OCI-LY7 (cell line): ENCODE results near the gene NEMP1. TPM values are rescaled to one million over a fixed set of nuclear protein-coding genes. Genes with fewer than 3 reads are reported as not detected.

Source experiments
- BruUV-seq: library from RNA; stranded (reverse); fragments of 400-500 nt; replicated peaks from 2 replicates; lab custom pipeline; 2021; lab: Mats Ljungman, UMichigan
- CTCF ChIA-PET: fragments of 300-600 bp; sonication (Branson Sonifier 250); formaldehyde crosslinking; loops from one replicate; lab custom pipeline; 2022; ENCODE audit warnings: antibody characterized with exemption; ENCODE audit not compliant: unreplicated experiment; lab: Charles Lee
- POLR2A ChIA-PET: fragments of 300-600 bp; sonication (Branson Sonifier 250); formaldehyde crosslinking; loops from one replicate; lab custom pipeline; 2022; ENCODE audit warnings: antibody characterized with exemption; lab: Charles Lee
- DNase-seq: peaks from one replicate; pipeline ENCODE4 v3.0.0-alpha.2; 2015; ENCODE audit warnings: low spot score
- H2AFZ ChIP-seq: fragments of 200-600 bp; sonication (generic), shearing (Covaris generic); 2 replicates; pipeline ENCODE4 v1.6.1; 2014; ENCODE audit warnings: mild to moderate bottlenecking, antibody characterized with exemption, low read length, moderate library complexity
- H3K27ac ChIP-seq: fragments of 200-600 bp; sonication (generic); 2 replicates; pipeline ENCODE4 v1.5.1; 2014; ENCODE audit warnings: mixed run types, low read depth, mild to moderate bottlenecking, moderate library complexity, low read length, inconsistent platforms; ENCODE audit not compliant: poor library complexity, severe bottlenecking
- H3K36me3 ChIP-seq: fragments of 200-600 bp; sonication (generic); 2 replicates; pipeline ENCODE4 v1.6.1; 2014; ENCODE audit warnings: mild to moderate bottlenecking, antibody characterized with exemption, low read length, moderate library complexity, mixed read lengths; ENCODE audit not compliant: insufficient read depth
- H3K4me1 ChIP-seq: fragments of 200-600 bp; sonication (generic); 2 replicates; pipeline ENCODE4 v1.5.1; 2014; ENCODE audit warnings: mild to moderate bottlenecking, low read length; ENCODE audit not compliant: insufficient read depth, poor library complexity, severe bottlenecking
- H3K4me2 ChIP-seq: fragments of 200-600 bp; sonication (generic); 2 replicates; pipeline ENCODE4 v1.6.1; 2014; ENCODE audit warnings: mild to moderate bottlenecking, low read length
- H3K4me3 ChIP-seq: fragments of 200-600 bp; sonication (generic); 2 replicates; pipeline ENCODE4 v1.5.1; 2014; ENCODE audit warnings: mild to moderate bottlenecking, low read depth, low read length; ENCODE audit not compliant: poor library complexity, severe bottlenecking
- H3K79me2 ChIP-seq: fragments of 200-600 bp; sonication (generic); 2 replicates; pipeline ENCODE4 v1.6.1; 2016; ENCODE audit warnings: low read depth, mild to moderate bottlenecking, low read length, moderate library complexity, mixed read lengths; ENCODE audit not compliant: insufficient read depth
- H3K9me2 ChIP-seq: fragments of 200-600 bp; sonication (generic); 2 replicates; pipeline ENCODE4 v1.6.1; 2016; ENCODE audit warnings: mild to moderate bottlenecking, low read length, mixed read lengths; ENCODE audit not compliant: insufficient read depth
- H3K9me3 ChIP-seq: fragments of 200-600 bp; sonication (generic); 2 replicates; pipeline ENCODE4 v1.6.1; 2014; ENCODE audit warnings: mild to moderate bottlenecking, mixed run types, low read length, mixed read lengths
- H4K20me1 ChIP-seq: fragments of 200-600 bp; sonication (generic); 2 replicates; pipeline ENCODE4 v1.6.1; 2014; ENCODE audit warnings: mild to moderate bottlenecking, antibody characterized with exemption, low read length, moderate library complexity, mixed read lengths; ENCODE audit not compliant: insufficient read depth
- CTCF ChIP-seq: fragments of 200-600 bp; sonication (generic); conservative IDR thresholded peaks from 2 replicates; pipeline ENCODE4 v1.5.1; 2014; ENCODE audit warnings: mild to moderate bottlenecking, antibody characterized with exemption, low read length, moderate library complexity, mixed read lengths
- EZH2phosphoT487 ChIP-seq: fragments of 200-600 bp; sonication (generic); IDR thresholded peaks from 2 replicates; pipeline ENCODE4 v1.6.1; 2018; ENCODE audit warnings: low read depth, borderline replicate concordance, mild to moderate bottlenecking, mixed run types, antibody characterized with exemption, low read length, moderate library complexity, mixed read lengths
- intact Hi-C: fragments of 100-400 bp; cut with micrococcal nuclease; formaldehyde crosslinking; loops from one replicate; pipeline ENCODE4 v1.10.0; 2022; ENCODE audit not compliant: unreplicated experiment
- total RNA-seq, 2 experiments: library from RNA; depleted of rRNA in 1 of 2; stranded (reverse); fragments of >200 nt in 1 of 2; shearing (Covaris generic) in 1 of 2; gene quantifications; 2 replicates each; pipeline ENCODE4 v1.2.3, GENCODE V29; 2014 to 2022

The NEMP1 gene
- total RNA-seq, 2 experiments from 2014 or later: 45.7 to 86.3 TPM

DNA sequence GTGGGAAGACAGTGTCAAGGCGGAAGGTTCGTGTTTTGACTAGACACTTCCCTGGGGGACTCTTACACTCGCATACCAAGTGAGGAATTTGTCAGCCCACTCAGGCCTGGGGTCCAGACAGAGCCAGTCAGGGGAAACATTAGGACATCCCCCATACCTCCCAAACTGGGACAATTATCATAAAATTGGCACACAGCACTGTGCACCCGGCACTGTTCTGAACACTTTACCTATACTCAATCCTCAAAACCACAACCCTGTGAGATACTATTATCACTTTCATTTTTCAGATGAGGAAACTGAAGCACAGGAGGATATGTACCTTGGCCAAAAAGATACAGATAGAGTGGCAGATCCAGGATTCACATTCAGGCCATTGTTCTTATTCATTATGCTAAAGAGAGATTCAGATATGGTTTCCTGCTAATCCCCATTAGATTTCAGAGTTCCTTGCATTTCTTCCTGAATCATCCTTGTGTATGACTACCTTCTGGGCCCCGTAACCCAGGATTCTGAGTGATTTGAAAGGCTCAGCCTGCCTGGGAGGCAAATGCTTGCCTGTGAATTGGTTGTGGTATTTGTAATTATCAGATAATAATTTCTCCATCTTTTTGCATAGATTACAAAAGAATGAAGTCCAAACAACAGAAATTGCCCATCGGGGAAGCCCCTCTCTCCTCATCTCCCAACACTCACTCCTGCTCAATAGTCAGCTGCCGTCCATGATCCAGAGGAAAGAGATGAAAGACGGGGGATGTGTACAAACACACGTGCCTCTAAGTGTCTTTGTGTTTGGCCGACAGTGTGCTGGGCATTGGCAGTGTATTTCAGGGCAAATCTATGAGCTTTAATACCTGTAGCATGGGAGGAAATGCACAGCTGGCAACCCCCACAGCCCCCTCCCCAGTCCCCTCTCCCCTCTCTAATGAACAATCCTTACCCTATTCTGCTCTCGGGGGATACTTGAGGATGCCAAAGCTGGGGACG, 66.9 kb downstream of the NEMP1 start:
- Histone ChIP-seq H3K36me3 (no peaks in the 10 kb centered on the region), H3K4me2 (no peak overlapping the region), H3K4me1 (peaks cover 5% of the 10 kb centered on the region), H3K9me3 (no peaks in the 10 kb centered on the region), H2AFZ (no peak overlapping the region), H3K9me2 (no peaks in the 10 kb centered on the region), H3K4me3 (no peak overlapping the region), H3K79me2 (no peaks in the 10 kb centered on the region), H4K20me1 (no peaks in the 10 kb centered on the region), H3K27ac (no peak overlapping the region)
- no peak for TF ChIP-seq EZH2phosphoT487
- no peak for TF ChIP-seq CTCF
- no peak for DNase-seq
- CTCF ChIA-PET: interaction anchor here (1.1 kb wide), 1 partner anchor 10 kb away, joined by 3 read pairs; no protein-coding TSS in a partner anchor
- intact Hi-C loops: no loop called here
- POLR2A ChIA-PET: interaction anchor here (0.6 to 0.9 kb wide), 3 partner anchors 8 to 379 kb away, joined by 3 to 4 read pairs (median 4); partner anchors contain the start of gene STAT6
- no TSS peak for BruUV-seq

GRCh38 chr12:57010627-57011247, 67.9 kb downstream of the NEMP1 start:
- DNase-seq: no peak
- Histone ChIP-seq H3K4me3 (no peak overlapping the region), H2AFZ (no peak overlapping the region), H3K4me2 (no peak overlapping the region), H3K9me2 (no peaks in the 10 kb centered on the region), H4K20me1 (no peaks in the 10 kb centered on the region), H3K79me2 (peaks cover 2% of the 10 kb centered on the region; the same call in 1 of the 2 replicates), H3K4me1 (peaks cover 7% of the 10 kb centered on the region), H3K9me3 (no peaks in the 10 kb centered on the region), H3K36me3 (no peaks in the 10 kb centered on the region), H3K27ac (no peak overlapping the region)
- ChIA-PET CTCF (interaction anchor here (1.1 kb wide), 1 partner anchor 9 kb away, joined by 3 read pairs; no protein-coding TSS in a partner anchor), POLR2A (interaction anchor here (0.6 to 0.9 kb wide), 3 partner anchors 53 to 380 kb away, joined by 3 to 4 read pairs (median 3); partner anchors contain the start of genes RDH16 and STAT6)
- intact Hi-C loops: no loop called here
- TF ChIP-seq CTCF (no peak), EZH2phosphoT487 (no peak)
- no TSS peak for BruUV-seq
